ENCODE data around the gene ZNF555.
"Not testable (repeated sequence)": the region's sequence is repeated elsewhere in the genome, so short reads cannot be mapped to it uniquely, and the experiment has no call there.

Gene ZNF555

DNA sequence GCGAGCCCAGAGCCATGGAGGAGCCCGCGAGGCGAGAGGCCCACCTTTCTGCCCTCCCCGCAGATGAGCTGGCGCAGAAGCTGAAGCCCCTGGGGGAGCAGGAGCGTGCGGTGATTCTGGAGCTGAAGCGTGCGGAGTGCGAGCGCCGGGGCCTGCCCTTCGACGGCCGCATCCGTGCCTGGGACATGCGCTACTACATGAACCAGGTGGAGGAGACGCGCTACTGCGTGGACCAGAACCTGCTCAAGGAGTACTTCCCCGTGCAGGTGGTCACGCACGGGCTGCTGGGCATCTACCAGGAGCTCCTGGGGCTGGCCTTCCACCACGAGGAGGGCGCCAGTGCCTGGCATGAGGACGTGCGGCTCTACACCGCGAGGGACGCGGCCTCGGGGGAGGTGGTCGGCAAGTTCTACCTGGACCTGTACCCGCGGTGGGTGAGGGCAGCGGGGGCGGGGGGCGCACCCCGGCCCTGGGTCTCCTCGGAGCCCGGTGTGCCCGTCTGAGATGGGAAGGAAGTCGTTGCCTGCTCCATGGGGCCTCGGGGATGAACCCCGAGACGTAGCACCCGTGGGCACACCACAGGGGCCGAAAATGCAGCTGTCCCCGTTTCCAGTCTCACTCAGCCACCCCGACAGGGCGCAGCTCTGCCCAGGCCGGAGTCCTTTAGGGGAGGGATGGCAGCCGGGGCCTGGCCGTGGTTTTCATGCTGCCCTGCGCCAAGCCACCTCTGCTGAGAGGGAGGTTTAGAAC lies 33.7 kb upstream of the ZNF555 start:
- no peak for DNase-seq

DNA sequence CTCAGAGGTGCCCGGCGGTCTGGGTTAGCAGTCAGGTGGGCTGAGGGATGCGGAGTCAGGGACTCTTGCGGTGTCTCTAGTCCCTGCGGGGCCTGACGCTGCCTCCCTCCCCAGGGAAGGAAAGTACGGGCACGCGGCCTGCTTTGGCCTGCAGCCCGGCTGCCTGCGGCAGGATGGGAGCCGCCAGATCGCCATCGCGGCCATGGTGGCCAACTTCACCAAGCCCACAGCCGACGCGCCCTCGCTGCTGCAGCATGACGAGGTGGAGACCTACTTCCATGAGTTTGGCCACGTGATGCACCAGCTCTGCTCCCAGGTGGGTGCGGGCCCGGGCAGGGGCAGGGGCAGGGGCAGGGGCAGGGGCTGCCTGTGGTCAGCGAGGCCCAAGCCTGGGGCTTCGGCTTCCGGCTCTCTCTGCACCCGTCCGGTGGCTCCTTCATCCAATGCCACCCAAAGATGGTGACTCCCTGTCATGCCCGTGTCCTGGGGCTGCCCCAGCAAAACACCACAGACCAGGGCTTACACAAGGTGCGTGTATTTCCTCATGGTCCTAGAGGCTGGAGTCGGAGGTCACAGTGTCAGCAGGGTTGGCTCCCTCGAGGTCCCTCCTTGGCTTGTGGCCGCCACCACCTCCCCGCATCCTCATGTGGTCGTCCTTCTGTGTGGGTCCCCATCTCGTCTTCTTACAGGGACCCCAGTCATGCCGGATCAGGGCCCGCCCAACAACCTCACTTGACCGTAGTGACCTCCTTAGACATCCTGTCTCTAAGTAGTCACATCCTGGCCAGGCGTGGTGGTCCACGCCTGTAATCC lies 32.9 kb upstream of the ZNF555 start:
- no peak for DNase-seq

- DNase-seq, result no peak
These were observed 31.7 kb upstream of the ZNF555 start for GRCh38 chr19:2809387-2810140.

GRCh38 chr19:2810141-2811091 lies 30.9 kb upstream of the ZNF555 start:
- no peak for DNase-seq

DNA sequence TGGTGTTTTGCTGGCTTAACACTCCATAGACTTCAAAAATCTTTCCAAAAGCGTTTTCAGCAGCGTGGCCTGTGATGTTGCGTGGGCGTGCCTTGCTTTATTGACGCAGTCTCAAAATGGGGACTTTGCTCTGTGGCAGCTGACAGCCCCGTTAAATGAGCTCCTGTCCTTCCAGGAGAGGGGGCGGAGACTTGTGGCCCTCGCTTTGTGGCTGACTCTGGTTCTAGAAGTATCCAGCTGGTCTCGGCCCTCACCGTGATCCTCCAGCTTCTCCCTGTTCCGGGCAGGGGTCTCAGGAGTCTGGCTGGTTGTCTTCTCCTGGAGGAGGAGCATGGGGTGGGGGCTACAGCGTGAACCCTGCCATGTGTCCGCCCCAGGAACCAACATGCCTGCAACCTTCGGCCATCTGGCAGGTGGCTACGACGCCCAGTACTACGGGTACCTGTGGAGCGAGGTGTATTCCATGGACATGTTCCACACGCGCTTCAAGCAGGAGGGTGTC lies 30.0 kb upstream of the ZNF555 start:
- DNase-seq, result no peak

- DNase-seq, result no peak
These were observed 29.4 kb upstream of the ZNF555 start for GRCh38 chr19:2811735-2812413.

DNA sequence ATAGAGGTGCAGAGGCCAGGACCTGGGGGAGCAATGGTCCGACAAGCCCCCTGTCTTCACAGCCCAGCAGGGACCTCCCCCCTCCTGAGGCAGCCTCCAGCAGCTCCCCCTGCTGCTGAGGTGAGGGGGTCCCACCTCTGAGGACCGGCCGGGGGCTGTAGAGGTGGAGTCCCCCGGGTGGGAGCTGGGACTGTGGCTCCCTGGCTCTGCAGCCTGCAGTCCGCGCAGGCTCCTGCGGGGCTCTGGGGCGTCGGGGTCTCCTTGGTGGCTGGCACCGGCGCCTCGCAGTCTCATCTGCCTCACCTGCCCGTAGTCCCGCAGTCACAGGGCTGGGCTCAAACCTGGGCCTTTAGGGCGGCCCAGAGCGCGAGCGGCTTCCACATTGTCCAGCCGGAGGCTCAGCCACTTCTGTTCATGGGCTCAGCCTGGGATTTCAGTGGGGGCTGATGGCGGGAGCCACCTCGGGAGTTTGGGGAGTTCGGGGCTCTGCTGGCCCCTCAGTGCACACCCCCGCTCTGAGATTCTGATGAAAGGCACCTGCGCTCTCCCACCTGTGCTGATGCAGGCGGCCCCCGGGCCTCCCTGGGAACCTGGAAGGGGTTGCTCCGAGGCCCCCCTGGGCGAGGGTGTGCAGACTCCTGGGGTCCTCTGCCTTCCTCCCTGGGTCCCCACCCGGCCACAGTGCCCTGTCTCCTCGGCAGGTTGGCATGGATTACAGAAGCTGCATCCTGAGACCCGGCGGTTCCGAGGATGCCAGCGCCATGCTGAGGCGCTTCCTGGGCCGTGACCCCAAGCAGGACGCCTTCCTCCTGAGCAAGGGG lies 28.7 kb upstream of the ZNF555 start:
- no peak for DNase-seq

DNA sequence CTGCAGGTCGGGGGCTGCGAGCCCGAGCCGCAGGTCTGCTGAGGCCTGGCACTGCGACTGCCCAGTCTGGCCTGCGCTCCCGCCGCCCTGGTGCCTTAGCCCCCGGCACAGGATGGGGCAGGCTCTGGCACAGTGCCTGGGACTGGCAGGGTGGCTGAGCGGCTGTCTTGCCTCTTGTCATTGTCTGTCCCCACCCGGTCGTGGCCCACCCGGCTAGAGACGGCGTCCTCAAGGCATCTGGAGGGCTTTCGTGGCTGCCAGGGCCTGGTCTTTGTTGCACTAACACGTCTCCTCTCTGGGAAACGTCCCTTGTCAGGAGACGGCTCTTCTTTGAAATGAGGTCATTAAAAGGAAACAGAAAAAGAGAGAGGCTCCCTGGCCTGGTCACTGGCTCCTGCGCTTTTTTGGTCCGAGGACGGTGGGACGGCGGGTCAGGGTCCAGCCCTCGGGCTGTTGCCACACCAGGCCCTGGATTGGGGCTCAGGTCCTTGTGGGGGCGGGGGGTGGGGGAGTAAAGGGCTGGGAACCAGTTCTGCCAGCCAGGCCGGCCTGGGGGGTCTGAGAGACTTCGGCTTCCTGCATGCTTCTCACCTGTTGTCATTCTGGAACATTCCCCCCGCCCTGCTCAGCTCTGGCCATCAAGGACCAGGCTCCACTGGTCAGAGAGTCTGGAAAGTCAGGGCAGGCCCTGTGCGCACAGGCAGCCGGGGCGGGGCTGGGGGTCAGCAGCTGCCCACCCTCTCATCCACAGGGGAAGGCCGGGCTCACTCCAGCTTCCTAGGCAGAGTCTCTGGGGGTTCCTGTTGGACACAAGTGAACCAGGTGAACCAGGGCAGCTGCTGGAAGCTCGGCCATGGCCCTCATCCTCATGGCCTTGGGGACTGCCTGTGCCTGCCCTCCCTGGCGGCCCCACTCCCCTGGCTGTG lies 27.8 kb upstream of the ZNF555 start:
- no peak for DNase-seq

DNA sequence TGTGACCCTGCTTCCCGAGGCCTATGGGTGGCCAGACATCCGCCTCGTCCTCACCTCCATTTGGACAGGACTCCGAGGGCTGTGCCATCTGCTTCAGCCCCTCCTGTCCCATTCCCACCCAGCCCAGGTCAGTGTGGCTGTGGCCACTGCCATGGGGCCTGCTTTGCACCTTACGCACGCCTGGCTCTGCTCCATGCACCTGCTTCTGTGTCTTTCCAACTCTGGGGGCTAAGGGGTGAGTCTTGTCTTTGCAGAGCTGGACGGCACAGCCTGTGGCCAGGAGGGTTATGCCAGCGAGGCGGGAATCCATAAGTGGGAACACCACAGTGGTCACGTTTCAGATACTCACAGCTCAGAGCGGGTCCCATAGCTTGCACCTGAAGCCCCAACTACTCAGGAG lies 26.8 kb upstream of the ZNF555 start:
- no peak for DNase-seq

DNA sequence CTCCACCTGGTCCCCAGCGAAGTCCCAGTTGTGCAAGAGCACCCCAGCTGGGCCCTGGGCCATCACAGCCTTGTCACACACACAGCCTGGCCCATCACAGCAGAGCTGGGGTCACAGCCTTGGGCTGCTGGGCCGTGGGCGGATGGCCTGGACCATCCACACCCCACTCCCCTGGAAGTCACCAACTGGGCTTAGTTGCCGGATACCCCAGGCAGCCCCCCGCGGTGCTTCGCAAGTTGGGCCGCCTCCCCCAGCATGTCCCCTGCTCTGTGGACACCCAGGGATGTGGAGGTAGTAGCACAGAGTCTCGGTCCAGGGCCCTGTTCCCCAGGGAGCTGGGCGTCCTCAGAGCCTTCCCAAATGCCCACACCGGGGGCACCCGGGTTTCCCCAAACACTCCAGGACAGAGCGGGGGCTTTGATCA lies 26.1 kb upstream of the ZNF555 start:
- DNase-seq, result no peak

GRCh38 chr19:2815923-2816322 lies 25.4 kb upstream of the ZNF555 start:
- no peak for DNase-seq

GRCh38 chr19:2816641-2817040 lies 24.6 kb upstream of the ZNF555 start:
- DNase-seq, result no peak

GRCh38 chr19:2817237-2817829 lies 23.9 kb upstream of the ZNF555 start:
- DNase-seq, result not testable (repeated sequence)

GRCh38 chr19:2819540-2820111 lies 21.6 kb upstream of the ZNF555 start, which contains the start of gene ZNF554:
ZNF554 (plus strand) TSS chr19:2819868; CDS start chr19:2820072, 204 bp downstream.
- DNase-seq, result peak; percentile 95

- no peak for DNase-seq
These were observed 21.1 kb upstream of the ZNF555 start for GRCh38 chr19:2820112-2820702.

- DNase-seq, result no peak
These were observed 18.4 kb upstream of the ZNF555 start for GRCh38 chr19:2822846-2823245.

DNA sequence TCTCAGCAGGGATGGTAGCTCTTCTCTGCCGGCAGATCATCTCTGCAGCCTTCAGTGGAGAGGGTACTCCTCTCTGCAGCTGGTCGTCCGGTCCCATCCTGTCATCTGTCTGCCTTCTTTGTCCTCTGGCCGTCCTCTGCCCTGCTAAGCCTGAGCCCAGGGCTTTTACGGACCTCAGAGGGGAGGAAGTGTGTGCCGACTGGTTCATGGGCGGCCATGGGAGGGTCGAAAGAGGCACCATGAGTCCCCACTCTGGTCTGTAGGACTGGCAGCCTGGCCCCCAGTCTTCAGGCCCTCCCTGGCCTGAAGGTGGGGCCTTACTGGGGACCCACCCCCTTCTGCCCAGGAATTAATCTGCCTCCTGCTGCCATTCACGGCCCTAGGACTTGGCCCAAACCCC lies 17.6 kb upstream of the ZNF555 start:
- no peak for DNase-seq

DNA sequence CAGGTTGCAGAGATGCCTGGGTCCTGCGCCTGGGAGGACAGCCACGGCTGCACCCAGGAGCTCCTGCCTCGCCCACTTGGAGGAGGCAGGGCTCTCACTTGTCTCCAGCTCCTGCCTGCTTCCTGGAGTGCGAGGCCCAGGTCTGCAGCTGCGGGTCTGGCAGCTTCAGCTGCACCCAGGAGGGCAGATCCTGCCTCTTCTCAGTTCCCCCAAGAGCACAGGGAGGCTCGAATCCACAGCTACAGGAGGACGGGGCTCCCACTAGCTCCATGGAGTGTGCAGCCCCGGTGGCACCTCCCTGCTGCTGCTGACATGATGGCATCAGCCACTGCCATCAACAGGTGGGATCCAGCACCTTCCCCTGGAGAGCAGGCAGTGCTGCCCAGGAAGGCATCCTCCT lies 17.1 kb upstream of the ZNF555 start:
- no peak for DNase-seq
